ENCODE results near the gene FBXW7.

- TF ChIP-seq CTCF (IDR thresholded peaks at IDR 0.05) (peak; percentile 22 to 62 (median 50)), POLR2A (IDR thresholded peaks at IDR 0.05) (no peak)
Measured at GRCh38 chr4:152385551-152385950, 150.3 kb downstream of the FBXW7 start.

All from body of pancreas (tissue), 4 donors.